ENCODE results near the gene GJC1. TPM values are rescaled to one million over a fixed set of nuclear protein-coding genes. Genes with fewer than 3 reads are reported as not detected.

The GJC1 gene
- total RNA-seq, 1 experiment from 2014 or later: 119 TPM

GRCh38 chr17:44807093-44807816 lies 22.8 kb downstream of the GJC1 start:
- Histone ChIP-seq H3K9ac (ENCODE audit: extremely low read depth, insufficient read length, low read length) (no peak overlapping the region), H3K9me3 (ENCODE audit: control insufficient read depth, low read depth, low read length) (no peaks in the 10 kb centered on the region), H2BK12ac (ENCODE audit: insufficient read length, low read depth, low read length) (no peak overlapping the region), H3K27me3 (ENCODE audit: insufficient read depth, low read length) (no peaks in the 10 kb centered on the region), H3K4ac (ENCODE audit: low read depth, low read length) (no peak overlapping the region), H3K79me2 (ENCODE audit: insufficient read depth, low read length) (peaks cover 17% of the 10 kb centered on the region; the same call in 1 of the 2 replicates), H2BK15ac (ENCODE audit: low read depth, low read length) (no peak overlapping the region), H4K20me1 (ENCODE audit: control insufficient read depth, insufficient read depth, insufficient read length) (no peaks in the 10 kb centered on the region), H3K79me1 (ENCODE audit: insufficient read depth, low read depth, low read length, poor library complexity, severe bottlenecking) (peaks cover 3% of the 10 kb centered on the region), H3K18ac (ENCODE audit: insufficient read length, low read depth, low read length) (no peak overlapping the region), H2BK20ac (ENCODE audit: low read depth, low read length, poor library complexity, severe bottlenecking) (no peak overlapping the region), H3K4me1 (ENCODE audit: insufficient read depth, low read length) (no peaks in the 10 kb centered on the region), H2AFZ (ENCODE audit: low read length) (no peak overlapping the region), H3T11ph (ENCODE audit: low read length) (no peak overlapping the region), H2AK5ac (ENCODE audit: insufficient read length, low read length) (no peak overlapping the region), H3K23ac (ENCODE audit: insufficient read length, low read depth, low read length) (no peak overlapping the region), H4K8ac (replicated peaks; ENCODE audit: insufficient read length, low read depth, low read length) (no peak overlapping the region), H3K56ac (ENCODE audit: insufficient read length, low read depth, low read length) (no peak overlapping the region), H3K4me2 (ENCODE audit: insufficient read depth, insufficient read length, low read length) (no peak overlapping the region), H3K14ac (ENCODE audit: insufficient read depth, low read length) (no peak overlapping the region), H4K5ac (ENCODE audit: insufficient read length, low read depth, low read length) (no peak overlapping the region), H2BK120ac (ENCODE audit: low read depth, low read length, poor library complexity, severe bottlenecking) (no peak overlapping the region), H3K23me2 (ENCODE audit: insufficient read length, low read depth, low read length, poor library complexity, severe bottlenecking) (no peaks in the 10 kb centered on the region), H2BK5ac (ENCODE audit: insufficient read length, low read length) (no peak overlapping the region), H4K91ac (ENCODE audit: insufficient read length, low read depth, low read length) (no peak overlapping the region), H3K27ac (ENCODE audit: insufficient read length, low read depth, low read length) (no peak overlapping the region)
- Mint-ChIP-seq H3K36me3 (ENCODE audit: insufficient read depth in 1 of 3, low read depth in 3 of 3) (peaks cover 34 to 64% (median 54%) of the 10 kb centered on the region in 3 experiments), H3K4me3 (no peak overlapping the region), H3K27me3 (ENCODE audit: low read depth) (no peaks in the 10 kb centered on the region), H3K9me3 (no peaks in the 10 kb centered on the region), H3K27ac (peak overlapping the region in 1 of 3 experiments; percentile 55; a peak in 2 of 7 replicates), H3K4me1 (peaks cover 3 to 7% of the 10 kb centered on the region in 2 experiments; a peak in 3 of 4 replicates)
- no peak for DNase-seq
- WGBS (ENCODE audit: extremely low coverage, insufficient read length, low lambda C conversion rate): no CpG with 5 or more reads among the region's 4 CpGs
- no peak for TF ChIP-seq CTCF (conservative IDR thresholded peaks at IDR 0.05)
